HG02588 (cell line): ENCODE data around the gene GAS2L3.
"Not testable (repeated sequence)": the region's sequence is repeated elsewhere in the genome, so short reads cannot be mapped to it uniquely, and the experiment has no call there.

ENCODE experiments used
- ATAC-seq: cut with Tn5 transposase; IDR thresholded peaks from one replicate; pipeline ENCODE4 v1.9.1; 2021; ENCODE audit warnings: mild to moderate bottlenecking, moderate library complexity; ENCODE audit not compliant: unreplicated experiment

The GAS2L3 gene

GRCh38 chr12:100573292-100574186 lies at the start of gene GAS2L3:
Gene GAS2L3, plus strand, starts transcription at chr12:100573684. Its CDS starts 21,221 bp downstream, at chr12:100594905.
- ATAC-seq, result peak; percentile 98

- ATAC-seq, result no peak
These were observed 45.5 kb upstream of the GAS2L3 start for GRCh38 chr12:100528034-100528433.

GRCh38 chr12:100528471-100529127 lies 44.9 kb upstream of the GAS2L3 start:
- ATAC-seq, result no peak

GRCh38 chr12:100529756-100530350 lies 43.6 kb upstream of the GAS2L3 start:
- no peak for ATAC-seq

GRCh38 chr12:100533376-100533775 lies 40.1 kb upstream of the GAS2L3 start:
- no peak for ATAC-seq

- ATAC-seq, result no peak
These were observed 38.8 kb upstream of the GAS2L3 start for GRCh38 chr12:100534625-100535227.

GRCh38 chr12:100539202-100539601 lies 34.3 kb upstream of the GAS2L3 start:
- ATAC-seq, result no peak

- no peak for ATAC-seq
These were observed 29.3 kb upstream of the GAS2L3 start for GRCh38 chr12:100544165-100544564.

GRCh38 chr12:100545092-100545491 lies 28.4 kb upstream of the GAS2L3 start:
- no peak for ATAC-seq

GRCh38 chr12:100553936-100554335 lies 19.5 kb upstream of the GAS2L3 start:
- ATAC-seq, result no peak

- no peak for ATAC-seq
These were observed 18.8 kb upstream of the GAS2L3 start for GRCh38 chr12:100554608-100555077.

GRCh38 chr12:100555722-100556121 lies 17.8 kb upstream of the GAS2L3 start:
- ATAC-seq, result no peak

GRCh38 chr12:100557357-100557756 lies 16.1 kb upstream of the GAS2L3 start:
- no peak for ATAC-seq

- not testable (repeated sequence) for ATAC-seq
These were observed 14.2 kb upstream of the GAS2L3 start for GRCh38 chr12:100559261-100559660.

- no peak for ATAC-seq
These were observed 9.4 kb upstream of the GAS2L3 start for GRCh38 chr12:100564090-100564489.

GRCh38 chr12:100564905-100565467 lies 8.5 kb upstream of the GAS2L3 start:
- no peak for ATAC-seq

- no peak for ATAC-seq
These were observed 7.4 kb upstream of the GAS2L3 start for GRCh38 chr12:100565987-100566545.

GRCh38 chr12:100566887-100567637 lies 6.4 kb upstream of the GAS2L3 start:
- ATAC-seq, result peak; percentile 94

- ATAC-seq, result peak; percentile 24
These were observed 5.5 kb upstream of the GAS2L3 start for GRCh38 chr12:100567945-100568344.

GRCh38 chr12:100572184-100572583 lies 1.3 kb upstream of the GAS2L3 start:
- ATAC-seq, result no peak
